ENCODE results near the gene CMTM2.

DNA sequence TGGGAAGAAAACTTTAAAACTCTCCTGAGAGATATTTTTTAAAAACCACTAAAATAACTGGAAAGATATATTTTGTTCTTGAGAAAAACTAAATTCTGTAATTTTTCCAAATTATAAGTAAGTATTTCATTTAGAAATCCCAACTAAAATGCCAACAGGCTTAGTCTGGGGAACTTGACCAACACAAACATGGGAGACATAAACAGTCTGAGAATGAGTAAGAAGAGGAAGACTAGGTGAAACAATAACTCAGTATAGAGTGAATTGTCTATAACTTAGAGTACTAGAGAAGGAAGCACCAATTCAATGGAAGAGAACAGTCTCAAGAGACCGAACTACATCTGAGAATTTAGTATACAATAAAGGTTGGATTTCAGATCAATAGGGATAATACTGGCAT is 10.1 kb upstream of the CMTM2 start:
- TF ChIP-seq, protein P1, sequence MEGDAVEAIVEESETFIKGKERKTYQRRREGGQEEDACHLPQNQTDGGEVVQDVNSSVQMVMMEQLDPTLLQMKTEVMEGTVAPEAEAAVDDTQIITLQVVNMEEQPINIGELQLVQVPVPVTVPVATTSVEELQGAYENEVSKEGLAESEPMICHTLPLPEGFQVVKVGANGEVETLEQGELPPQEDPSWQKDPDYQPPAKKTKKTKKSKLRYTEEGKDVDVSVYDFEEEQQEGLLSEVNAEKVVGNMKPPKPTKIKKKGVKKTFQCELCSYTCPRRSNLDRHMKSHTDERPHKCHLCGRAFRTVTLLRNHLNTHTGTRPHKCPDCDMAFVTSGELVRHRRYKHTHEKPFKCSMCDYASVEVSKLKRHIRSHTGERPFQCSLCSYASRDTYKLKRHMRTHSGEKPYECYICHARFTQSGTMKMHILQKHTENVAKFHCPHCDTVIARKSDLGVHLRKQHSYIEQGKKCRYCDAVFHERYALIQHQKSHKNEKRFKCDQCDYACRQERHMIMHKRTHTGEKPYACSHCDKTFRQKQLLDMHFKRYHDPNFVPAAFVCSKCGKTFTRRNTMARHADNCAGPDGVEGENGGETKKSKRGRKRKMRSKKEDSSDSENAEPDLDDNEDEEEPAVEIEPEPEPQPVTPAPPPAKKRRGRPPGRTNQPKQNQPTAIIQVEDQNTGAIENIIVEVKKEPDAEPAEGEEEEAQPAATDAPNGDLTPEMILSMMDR (IDR thresholded peaks at IDR 0.05 in 8 of 11, conservative IDR thresholded peaks at IDR 0.05 in 3 of 11): no peak
- TF ChIP-seq POLR2A (IDR thresholded peaks at IDR 0.05) (no peak), POLR2AphosphoS5 (IDR thresholded peaks at IDR 0.05) (no peak)
